Keratinocyte (primary cell): Measurements from ENCODE around the gene ANKS6. TPM values are rescaled to one million over a fixed set of nuclear protein-coding genes. Genes with fewer than 3 reads are reported as not detected.

Experiments
- DNase-seq: peaks from one replicate; pipeline ENCODE4 v3.0.0-alpha.2; 2011; ENCODE audit warnings: low read depth, missing footprints, low spot score
- FAIRE-seq: peaks from 2 replicates; lab custom pipeline; 2011; peaks lifted over from hg19 to GRCh38; lab: Jason Lieb, UNC
- H2AFZ ChIP-seq: 2 replicates; pipeline ENCODE4 v1.6.0; 2012; ENCODE audit warnings: low read length, control low read depth, inconsistent platforms; ENCODE audit not compliant: control insufficient read depth
- H3K27ac ChIP-seq: 2 replicates; pipeline ENCODE4 v1.5.1; 2011; ENCODE audit warnings: low read length; ENCODE audit not compliant: control insufficient read depth, insufficient read depth
- H3K27me3 ChIP-seq: 3 replicates; pipeline ENCODE4 v1.6.0; 2011; ENCODE audit warnings: low read length; ENCODE audit not compliant: control insufficient read depth, insufficient read depth; ENCODE audit errors: extremely low read depth
- H3K36me3 ChIP-seq, 2 experiments: 2 replicates in 1 of 2; 3 replicates in 1 of 2; pipeline ENCODE4 v1.5.1; 2011; ENCODE audit warnings: low read length in 2 of 2, mild to moderate bottlenecking in 1 of 2; ENCODE audit not compliant: control insufficient read depth in 2 of 2, insufficient read depth in 2 of 2; ENCODE audit errors: extremely low read depth in 1 of 2
- H3K4me1 ChIP-seq: 3 replicates; pipeline ENCODE4 v1.5.1; 2011; ENCODE audit warnings: low read length; ENCODE audit not compliant: control insufficient read depth, insufficient read depth; ENCODE audit errors: extremely low read depth
- H3K4me2 ChIP-seq: 3 replicates; pipeline ENCODE4 v1.6.0; 2011; ENCODE audit warnings: low read depth, low read length; ENCODE audit not compliant: control insufficient read depth, insufficient read depth; ENCODE audit errors: extremely low read depth
- H3K4me3 ChIP-seq, 3 experiments: fragments of 200-600 bp in 1 of 3; sonication (generic) in 1 of 3; 2 replicates in 2 of 3; 3 replicates in 1 of 3; pipeline ENCODE4 v1.5.1; 2011 to 2016; ENCODE audit warnings: low read length in 3 of 3, mild to moderate bottlenecking in 3 of 3, control low read depth in 2 of 3, inconsistent platforms in 1 of 3, low read depth in 1 of 3, mixed read lengths in 1 of 3, mixed run types in 1 of 3, moderate library complexity in 1 of 3; ENCODE audit not compliant: control insufficient read depth in 2 of 3, insufficient read depth in 2 of 3; ENCODE audit errors: extremely low read depth in 1 of 3
- H3K79me2 ChIP-seq: 2 replicates; pipeline ENCODE4 v1.6.0; 2012; ENCODE audit warnings: low read length; ENCODE audit not compliant: control insufficient read depth, insufficient read depth
- H3K9ac ChIP-seq: 3 replicates; pipeline ENCODE4 v1.6.0; 2011; ENCODE audit warnings: low read length; ENCODE audit not compliant: control insufficient read depth, insufficient read depth; ENCODE audit errors: extremely low read depth
- H3K9me1 ChIP-seq: 3 replicates; pipeline ENCODE4 v1.6.0; 2011; ENCODE audit warnings: low read length; ENCODE audit not compliant: control insufficient read depth, insufficient read depth; ENCODE audit errors: extremely low read depth
- H3K9me3 ChIP-seq: 2 replicates; pipeline ENCODE4 v1.5.1; 2012; ENCODE audit warnings: low read depth, low read length; ENCODE audit not compliant: control insufficient read depth
- H4K20me1 ChIP-seq: 3 replicates; pipeline ENCODE4 v1.6.0; 2011; ENCODE audit warnings: low read length; ENCODE audit not compliant: control insufficient read depth, insufficient read depth; ENCODE audit errors: extremely low read depth
- EZH2 ChIP-seq: IDR thresholded peaks from one replicate; pipeline ENCODE4 v1.6.1; 2012; ENCODE audit warnings: inconsistent platforms, mild to moderate bottlenecking, low read length, moderate library complexity
- dilution Hi-C: fragments of 300-500 bp; cut with MboI; formaldehyde crosslinking; loops from one replicate; pipeline ENCODE4 v1.7.0; 2020; ENCODE audit warnings: low sequenced_read_pairs; ENCODE audit not compliant: extremely low pct_ligation_motif_present
- polyA plus RNA-seq, 5 experiments: library from polyadenylated mRNA; depleted of rRNA in 3 of 5; stranded (reverse) in 3 of 5; stranded (forward) in 1 of 5; unstranded in 1 of 5; fragments of >200 nt; gene quantifications; 1 replicate in 1 of 5; 2 replicates in 3 of 5; 3 replicates in 1 of 5; pipeline versions ENCODE4 v1.2.1 to v1.2.3, GENCODE V29; 2011 to 2012; ENCODE audit warnings: missing spikeins in 2 of 5, low read depth in 1 of 5, low replicate concordance in 1 of 5
- TF ChIP-seq, protein P1 (sequence below), 3 experiments: IDR thresholded peaks in 1 of 3; conservative IDR thresholded peaks in 1 of 3; optimal IDR thresholded peaks in 1 of 3; 2 replicates in 2 of 3; 3 replicates in 1 of 3; pipeline versions ENCODE3 to v1.5.1; 2011; ENCODE audit warnings: low read length in 3 of 3, mild to moderate bottlenecking in 3 of 3, moderate library complexity in 2 of 3, control low read depth in 1 of 3, inconsistent platforms in 1 of 3; ENCODE audit not compliant: insufficient read depth in 2 of 3; ENCODE audit errors: extremely low read depth in 1 of 3

Gene ANKS6
- polyA plus RNA-seq, 1 donor (not counting 4 experiments of a cell fraction or from before 2014, with no cell fraction given): 13.5 TPM

DNA sequence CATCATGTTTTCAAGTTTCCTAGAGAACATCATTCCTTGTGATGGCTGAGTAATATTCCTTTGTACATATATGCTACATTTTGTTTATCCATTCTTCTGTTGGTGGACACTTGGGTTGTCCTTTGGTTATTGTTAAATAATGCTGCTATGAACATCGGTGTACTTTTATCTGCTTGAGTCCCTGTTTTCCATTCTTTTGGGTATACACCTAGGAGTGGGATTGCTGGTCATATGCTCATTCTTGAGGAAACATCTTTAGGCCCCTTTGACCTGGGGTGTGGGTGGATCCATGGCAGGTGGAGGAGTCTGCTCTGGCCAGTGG, 36.4 kb upstream of the ANKS6 start:
- dilution Hi-C loops: no loop called here

DNA sequence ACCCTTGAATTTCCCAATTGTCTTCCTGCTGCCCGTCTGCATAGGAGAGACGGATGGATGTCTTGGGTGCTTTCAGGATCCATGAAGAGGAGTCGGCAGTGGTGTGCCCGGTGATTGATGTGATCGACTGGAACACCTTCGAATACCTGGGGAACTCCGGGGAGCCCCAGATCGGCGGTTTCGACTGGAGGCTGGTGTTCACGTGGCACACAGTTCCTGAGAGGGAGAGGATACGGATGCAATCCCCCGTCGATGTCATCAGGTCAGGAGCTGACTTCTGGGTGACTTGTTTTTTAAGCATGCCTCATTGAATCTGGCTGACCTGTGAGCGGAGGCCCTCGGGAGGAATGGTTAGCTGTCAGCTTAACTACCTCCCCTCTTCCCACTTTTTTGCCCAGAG, 35.3 kb upstream of the ANKS6 start:
- dilution Hi-C loops: no loop called here
- FAIRE-seq: no peak
- no peaks in the 10 kb centered on the region for H4K20me1 ChIP-seq

More for the DNA sequence above, 36.4 kb upstream of the ANKS6 start:
- H2AFZ ChIP-seq: no peak overlapping the region
- no peaks in the 10 kb centered on the region for H3K9me3 ChIP-seq
- no peaks in the 10 kb centered on the region for H3K79me2 ChIP-seq
- H3K4me3 ChIP-seq: no peak overlapping the region
- TF ChIP-seq, protein P1, sequence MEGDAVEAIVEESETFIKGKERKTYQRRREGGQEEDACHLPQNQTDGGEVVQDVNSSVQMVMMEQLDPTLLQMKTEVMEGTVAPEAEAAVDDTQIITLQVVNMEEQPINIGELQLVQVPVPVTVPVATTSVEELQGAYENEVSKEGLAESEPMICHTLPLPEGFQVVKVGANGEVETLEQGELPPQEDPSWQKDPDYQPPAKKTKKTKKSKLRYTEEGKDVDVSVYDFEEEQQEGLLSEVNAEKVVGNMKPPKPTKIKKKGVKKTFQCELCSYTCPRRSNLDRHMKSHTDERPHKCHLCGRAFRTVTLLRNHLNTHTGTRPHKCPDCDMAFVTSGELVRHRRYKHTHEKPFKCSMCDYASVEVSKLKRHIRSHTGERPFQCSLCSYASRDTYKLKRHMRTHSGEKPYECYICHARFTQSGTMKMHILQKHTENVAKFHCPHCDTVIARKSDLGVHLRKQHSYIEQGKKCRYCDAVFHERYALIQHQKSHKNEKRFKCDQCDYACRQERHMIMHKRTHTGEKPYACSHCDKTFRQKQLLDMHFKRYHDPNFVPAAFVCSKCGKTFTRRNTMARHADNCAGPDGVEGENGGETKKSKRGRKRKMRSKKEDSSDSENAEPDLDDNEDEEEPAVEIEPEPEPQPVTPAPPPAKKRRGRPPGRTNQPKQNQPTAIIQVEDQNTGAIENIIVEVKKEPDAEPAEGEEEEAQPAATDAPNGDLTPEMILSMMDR (optimal IDR thresholded peaks at IDR 0.05 in 1 of 3, IDR thresholded peaks at IDR 0.05 in 1 of 3, conservative IDR thresholded peaks at IDR 0.05 in 1 of 3; ENCODE audit: extremely low read depth in 1 of 3, insufficient read depth in 2 of 3, low read length in 3 of 3): no peak
- TF ChIP-seq EZH2: no peak
- H3K36me3 ChIP-seq: no peaks in the 10 kb centered on the region
- no peaks in the 10 kb centered on the region for H4K20me1 ChIP-seq
- FAIRE-seq (no peak), DNase-seq (no peak)
- no peak overlapping the region for H3K9ac ChIP-seq
- H3K4me1 ChIP-seq: no peaks in the 10 kb centered on the region
- no peaks in the 10 kb centered on the region for H3K9me1 ChIP-seq
- no peak overlapping the region for H3K4me2 ChIP-seq
- no peaks in the 10 kb centered on the region for H3K27me3 ChIP-seq
- H3K27ac ChIP-seq: no peak overlapping the region

More for the DNA sequence above, 35.3 kb upstream of the ANKS6 start:
- no peaks in the 10 kb centered on the region for H3K36me3 ChIP-seq
- H2AFZ ChIP-seq: no peak overlapping the region
- H3K4me2 ChIP-seq: no peak overlapping the region
- no peak overlapping the region for H3K27ac ChIP-seq
- no peaks in the 10 kb centered on the region for H3K79me2 ChIP-seq
- H3K4me3 ChIP-seq: no peak overlapping the region
- no peaks in the 10 kb centered on the region for H3K27me3 ChIP-seq
- no peak overlapping the region for H3K9ac ChIP-seq
- H3K9me1 ChIP-seq: no peaks in the 10 kb centered on the region
- no peaks in the 10 kb centered on the region for H3K9me3 ChIP-seq
- no peaks in the 10 kb centered on the region for H3K4me1 ChIP-seq
- DNase-seq: no peak
- TF ChIP-seq, protein P1 (optimal IDR thresholded peaks at IDR 0.05 in 1 of 3, IDR thresholded peaks at IDR 0.05 in 1 of 3, conservative IDR thresholded peaks at IDR 0.05 in 1 of 3; ENCODE audit: extremely low read depth in 1 of 3, insufficient read depth in 2 of 3, low read length in 3 of 3): no peak
- no peak for TF ChIP-seq EZH2
